H1 (cell line): ENCODE data around the gene TEX2.

Experiments
- CEBPB ChIP-seq: IDR thresholded peaks from 2 replicates; pipeline ENCODE4 v1.6.1; 2012; ENCODE audit warnings: low read depth, low read length
- EZH2 ChIP-seq: fragments of 200-600 bp; sonication (generic); IDR thresholded peaks from 2 replicates; pipeline ENCODE4 v1.7.1; 2012; ENCODE audit warnings: low read depth, mild to moderate bottlenecking, moderate library complexity, low read length, inconsistent platforms; ENCODE audit not compliant: severe bottlenecking
- KDM1A ChIP-seq: fragments of 200-600, 300-600 bp; sonication (generic); IDR thresholded peaks from 2 replicates; pipeline ENCODE4 v1.7.1; 2016; ENCODE audit warnings: mild to moderate bottlenecking, low read length, borderline replicate concordance
- TF ChIP-seq, protein P1 (sequence below), 3 experiments: IDR thresholded peaks; 1 replicate in 2 of 3; 2 replicates in 1 of 3; pipeline versions ENCODE4 v1.5.1 to v1.6.1; 2011; ENCODE audit warnings: low read length in 3 of 3, mild to moderate bottlenecking in 3 of 3, inconsistent platforms in 2 of 3, low read depth in 1 of 3, moderate library complexity in 1 of 3; ENCODE audit not compliant: insufficient read depth in 1 of 3; ENCODE audit errors: control extremely low read depth in 1 of 3

GRCh38 chr17:64212122-64212521 lies 50.9 kb downstream of the TEX2 start:
- TF ChIP-seq, protein P1, sequence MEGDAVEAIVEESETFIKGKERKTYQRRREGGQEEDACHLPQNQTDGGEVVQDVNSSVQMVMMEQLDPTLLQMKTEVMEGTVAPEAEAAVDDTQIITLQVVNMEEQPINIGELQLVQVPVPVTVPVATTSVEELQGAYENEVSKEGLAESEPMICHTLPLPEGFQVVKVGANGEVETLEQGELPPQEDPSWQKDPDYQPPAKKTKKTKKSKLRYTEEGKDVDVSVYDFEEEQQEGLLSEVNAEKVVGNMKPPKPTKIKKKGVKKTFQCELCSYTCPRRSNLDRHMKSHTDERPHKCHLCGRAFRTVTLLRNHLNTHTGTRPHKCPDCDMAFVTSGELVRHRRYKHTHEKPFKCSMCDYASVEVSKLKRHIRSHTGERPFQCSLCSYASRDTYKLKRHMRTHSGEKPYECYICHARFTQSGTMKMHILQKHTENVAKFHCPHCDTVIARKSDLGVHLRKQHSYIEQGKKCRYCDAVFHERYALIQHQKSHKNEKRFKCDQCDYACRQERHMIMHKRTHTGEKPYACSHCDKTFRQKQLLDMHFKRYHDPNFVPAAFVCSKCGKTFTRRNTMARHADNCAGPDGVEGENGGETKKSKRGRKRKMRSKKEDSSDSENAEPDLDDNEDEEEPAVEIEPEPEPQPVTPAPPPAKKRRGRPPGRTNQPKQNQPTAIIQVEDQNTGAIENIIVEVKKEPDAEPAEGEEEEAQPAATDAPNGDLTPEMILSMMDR (IDR thresholded peaks at IDR 0.05; ENCODE audit: control extremely low read depth in 1 of 3, insufficient read depth in 1 of 3, low read depth in 1 of 3, low read length in 3 of 3) = no peak
- TF ChIP-seq KDM1A (no peak), EZH2 (no peak), CEBPB (no peak)
